Stimulated activated CD4-positive, alpha-beta T cell treated with anti-CD3 and anti-CD28 coated beads, Interleukin-1b, Interleukin-23, amount 100 ng/mL, for 24 hours (primary cell): ENCODE measurements around the gene L3MBTL1.

Source experiments
- DNase-seq, 4 experiments: peaks; one replicate each; pipeline ENCODE4 v3.0.0-alpha.2; 2020; ENCODE audit warnings: low read depth in 4 of 4, low spot score in 1 of 4

Gene L3MBTL1

DNA sequence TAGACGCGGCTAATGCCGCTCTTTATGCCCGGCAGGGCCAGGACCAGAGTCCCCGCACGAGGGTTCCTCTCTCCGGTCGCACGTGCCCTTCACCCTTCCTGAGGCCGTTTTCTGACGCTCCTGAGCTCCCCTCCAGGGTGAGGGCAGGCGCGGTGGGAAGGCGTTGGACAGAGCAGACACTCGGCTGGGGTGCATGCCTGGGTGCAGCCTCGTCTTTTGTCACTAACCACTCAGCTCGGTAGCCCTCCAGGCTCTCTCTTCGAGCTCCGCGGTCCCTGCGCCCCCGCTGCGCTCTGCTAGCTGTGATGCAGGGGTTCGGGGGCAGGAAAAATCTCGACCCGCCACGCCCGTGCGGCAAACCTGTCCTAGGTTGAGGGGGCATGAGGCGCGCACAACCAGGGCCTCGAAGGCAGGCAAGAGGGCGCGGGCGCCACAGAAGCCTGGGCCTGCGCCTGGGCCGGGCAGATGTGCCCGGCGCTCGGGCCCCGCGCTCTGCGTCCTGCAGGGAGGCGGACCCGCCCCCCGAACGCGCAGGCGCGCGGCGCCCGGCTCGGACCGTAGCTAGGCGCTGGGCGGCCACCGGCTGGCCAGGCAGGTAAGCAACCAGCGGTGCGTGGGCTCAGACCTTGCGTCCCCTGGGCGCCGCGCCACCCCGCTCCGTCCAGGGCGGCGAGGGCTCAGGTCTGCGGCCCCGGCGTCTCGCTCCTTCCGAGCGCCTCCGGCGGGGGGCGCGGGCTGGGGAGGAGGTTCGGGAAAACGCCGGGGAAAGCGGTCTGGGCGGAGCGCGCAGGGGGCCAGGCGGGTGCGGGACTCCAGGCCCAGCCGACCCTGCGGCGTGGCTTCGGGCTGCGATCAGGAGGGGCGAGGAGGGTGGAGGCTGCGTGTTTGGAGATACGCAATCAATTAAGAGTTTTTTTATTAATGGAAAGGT, at the start of gene L3MBTL1:
L3MBTL1 (plus strand) TSS at position 548 of the 931 bp plus-strand sequence. CDS start 5,807 bp downstream, outside the sequence.
- DNase-seq, result peak in 1 of 4 experiments; percentile 14

DNA sequence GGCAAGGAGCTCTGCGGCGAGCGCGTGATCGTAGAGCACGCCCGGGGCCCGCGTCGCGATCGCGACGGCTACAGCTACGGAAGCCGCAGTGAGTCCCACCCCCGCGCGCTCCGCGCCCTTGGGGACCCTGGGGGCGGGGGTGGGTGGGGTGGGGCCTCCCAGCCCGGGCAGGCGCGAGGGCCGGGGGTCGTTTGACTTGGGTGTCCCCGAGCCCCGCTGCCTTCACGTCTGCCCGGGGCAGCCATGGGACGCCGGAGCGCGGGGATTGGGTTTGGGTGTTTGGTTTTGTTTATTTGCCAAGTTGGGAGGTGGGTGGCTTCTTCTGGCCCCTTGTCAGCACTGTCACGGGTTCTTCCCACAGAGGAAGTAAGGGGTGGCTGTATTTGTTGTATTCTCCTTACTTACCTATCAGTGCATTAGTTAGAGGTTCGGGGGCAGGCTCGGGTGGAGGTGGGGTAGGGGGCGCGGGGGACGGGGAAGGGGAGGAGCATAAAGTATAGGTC, 49.0 kb upstream of the L3MBTL1 start:
- DNase-seq, result no peak

DNA sequence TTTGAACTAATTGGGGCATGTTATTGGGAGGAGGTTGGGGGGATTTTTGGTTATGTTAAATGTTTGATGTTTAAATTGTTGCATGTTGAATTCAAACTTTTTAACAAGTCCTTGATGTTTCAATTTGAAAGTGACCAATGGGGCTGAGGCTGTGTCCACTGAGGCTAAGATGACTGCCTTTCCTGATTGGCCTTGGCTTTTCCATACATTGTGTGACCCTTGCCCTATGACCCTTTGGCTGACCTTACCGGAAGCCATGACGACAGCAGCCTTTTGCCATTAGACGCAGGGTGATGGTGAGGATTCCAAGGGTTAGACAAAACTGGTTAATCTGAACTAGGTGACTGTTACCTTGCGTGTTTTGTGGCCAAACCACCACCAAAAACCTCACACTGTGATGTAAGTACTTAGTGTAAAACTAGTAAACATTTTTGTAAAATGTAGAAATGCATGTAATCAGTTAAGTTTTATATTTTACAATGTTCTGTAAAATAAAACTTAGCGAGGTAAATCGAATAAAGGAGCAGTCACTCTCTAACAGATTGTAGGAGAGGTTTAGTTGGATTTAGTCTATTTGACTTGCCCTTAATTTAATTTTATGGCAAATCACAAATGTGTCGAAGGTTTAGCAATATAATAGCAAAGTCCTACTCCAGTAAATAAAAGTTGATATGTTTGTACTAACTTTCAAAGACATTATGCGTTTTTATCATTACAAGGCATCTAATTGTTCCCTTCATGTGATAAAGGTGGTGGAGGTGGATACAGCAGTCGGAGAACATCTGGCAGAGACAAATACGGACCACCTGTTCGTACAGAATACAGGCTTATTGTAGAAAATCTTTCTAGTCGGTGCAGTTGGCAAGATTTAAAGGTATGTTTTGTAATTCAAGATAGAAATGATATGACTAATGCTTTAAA, 48.2 kb upstream of the L3MBTL1 start:
- DNase-seq, result no peak

DNA sequence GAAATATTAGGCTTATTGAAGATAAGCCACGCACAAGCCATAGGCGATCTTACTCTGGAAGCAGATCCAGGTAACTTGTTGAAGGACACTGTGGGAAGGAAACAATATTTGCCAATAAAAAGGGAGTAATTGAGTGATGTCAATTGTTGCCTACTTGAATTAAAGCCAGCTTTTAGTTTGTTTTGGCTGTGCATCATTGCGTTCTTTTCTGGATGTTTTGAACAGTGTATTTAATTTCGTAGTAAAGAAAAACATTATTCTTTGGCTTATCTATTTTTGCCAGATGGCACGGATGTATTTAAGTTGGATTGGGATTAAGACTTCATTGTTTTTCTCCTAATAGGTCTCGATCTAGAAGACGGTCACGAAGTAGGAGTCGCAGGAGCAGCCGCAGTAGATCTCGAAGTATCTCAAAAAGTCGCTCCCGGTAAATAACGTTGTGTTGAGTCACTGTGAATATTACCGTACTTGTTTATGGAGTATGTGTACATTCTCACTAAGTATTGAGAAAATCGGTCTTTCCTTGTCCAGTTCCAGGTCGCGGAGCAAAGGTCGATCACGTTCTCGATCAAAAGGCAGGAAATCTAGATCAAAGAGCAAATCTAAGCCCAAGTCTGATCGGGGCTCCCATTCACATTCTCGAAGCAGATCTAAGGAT, 47.2 kb upstream of the L3MBTL1 start:
- no peak for DNase-seq

DNA sequence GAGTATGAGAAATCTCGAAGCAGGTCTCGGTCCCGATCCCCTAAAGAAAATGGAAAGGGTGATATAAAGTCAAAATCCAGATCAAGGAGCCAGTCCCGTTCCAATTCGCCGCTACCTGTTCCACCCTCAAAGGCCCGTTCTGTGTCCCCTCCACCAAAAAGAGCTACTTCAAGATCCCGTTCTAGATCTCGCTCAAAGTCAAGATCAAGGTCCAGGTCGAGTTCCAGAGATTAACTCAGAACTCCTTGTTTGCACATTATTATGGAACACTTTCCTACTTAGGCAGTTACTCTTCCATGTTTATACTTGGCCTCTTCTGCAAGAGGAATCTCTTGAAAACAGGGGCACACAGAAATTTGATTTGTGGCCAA, 46.7 kb upstream of the L3MBTL1 start:
- no peak for DNase-seq

DNA sequence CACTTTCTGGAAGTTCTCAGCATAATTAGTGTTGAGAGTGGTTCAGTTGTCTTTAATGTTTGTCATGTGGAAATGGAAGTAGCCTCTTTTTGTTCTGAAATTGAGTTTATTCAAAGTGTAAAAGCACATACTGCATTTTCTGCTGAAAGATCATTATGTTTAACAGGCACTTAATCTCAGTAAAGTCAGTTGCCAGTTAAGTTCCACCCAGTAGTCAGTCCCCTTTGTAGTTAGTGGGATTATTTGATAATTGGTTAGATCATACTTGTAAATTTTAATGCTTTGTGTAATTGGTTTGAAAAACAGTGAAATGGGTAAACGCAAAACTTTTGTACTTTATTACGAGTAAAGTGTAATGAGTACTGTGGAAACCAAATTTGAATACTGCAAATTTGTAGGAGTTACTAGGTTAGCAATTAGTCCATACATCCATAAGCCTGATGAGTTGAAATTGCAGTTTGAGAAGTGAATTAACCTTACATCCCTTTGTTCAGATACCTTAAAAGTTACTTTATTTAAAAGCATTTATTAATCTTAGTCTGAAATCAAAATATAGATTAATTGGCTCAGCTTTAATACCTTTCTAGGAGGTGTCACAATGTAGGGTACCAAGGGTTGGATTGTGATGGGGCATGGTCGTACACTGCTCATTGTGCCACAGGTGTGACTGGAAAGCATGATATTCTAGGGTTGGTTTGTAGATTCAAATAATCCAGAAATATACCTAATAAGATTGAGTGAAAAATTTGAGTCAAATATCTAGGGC, 45.4 kb upstream of the L3MBTL1 start:
- DNase-seq, result no peak

DNA sequence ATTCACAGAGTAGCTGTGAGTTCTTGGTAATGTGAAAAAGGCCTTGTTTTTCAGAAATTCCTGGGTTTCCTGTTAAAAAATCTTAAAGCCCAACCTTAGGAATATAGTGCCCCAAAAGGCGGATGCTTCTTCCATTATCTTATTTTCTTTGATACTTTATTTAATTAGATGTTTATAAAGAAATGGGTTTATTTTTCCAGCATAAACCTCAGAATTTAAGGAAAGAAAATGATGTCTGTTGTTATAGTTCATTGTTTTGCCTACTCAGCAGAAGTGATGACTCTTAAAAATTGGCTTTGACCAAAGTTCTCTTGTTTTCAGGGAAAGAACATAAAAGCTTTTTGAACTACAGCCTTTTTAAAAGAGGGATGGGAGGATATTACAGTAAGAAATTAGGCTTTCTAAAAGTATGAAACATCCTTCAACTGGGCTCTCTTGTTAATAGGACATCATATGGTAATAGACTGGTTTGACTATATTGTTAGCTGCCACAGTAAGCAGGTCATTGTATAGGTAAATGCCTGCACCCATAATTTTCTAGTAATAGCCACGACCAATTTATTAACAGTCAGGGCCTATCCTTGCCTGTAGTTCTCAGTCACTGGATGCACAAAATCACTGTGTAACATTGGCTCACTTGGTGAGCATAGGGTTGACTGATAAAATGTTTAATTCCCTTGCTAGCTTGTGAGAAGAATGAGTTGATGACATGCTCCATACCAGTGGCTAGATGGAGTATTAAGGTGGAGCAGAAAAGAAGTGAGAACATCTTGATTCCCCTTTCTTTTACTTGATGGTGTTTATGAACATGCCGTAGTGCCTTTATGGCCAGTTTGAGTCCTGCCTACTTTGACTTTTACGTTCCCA, 44.6 kb upstream of the L3MBTL1 start:
- DNase-seq, result no peak

DNA sequence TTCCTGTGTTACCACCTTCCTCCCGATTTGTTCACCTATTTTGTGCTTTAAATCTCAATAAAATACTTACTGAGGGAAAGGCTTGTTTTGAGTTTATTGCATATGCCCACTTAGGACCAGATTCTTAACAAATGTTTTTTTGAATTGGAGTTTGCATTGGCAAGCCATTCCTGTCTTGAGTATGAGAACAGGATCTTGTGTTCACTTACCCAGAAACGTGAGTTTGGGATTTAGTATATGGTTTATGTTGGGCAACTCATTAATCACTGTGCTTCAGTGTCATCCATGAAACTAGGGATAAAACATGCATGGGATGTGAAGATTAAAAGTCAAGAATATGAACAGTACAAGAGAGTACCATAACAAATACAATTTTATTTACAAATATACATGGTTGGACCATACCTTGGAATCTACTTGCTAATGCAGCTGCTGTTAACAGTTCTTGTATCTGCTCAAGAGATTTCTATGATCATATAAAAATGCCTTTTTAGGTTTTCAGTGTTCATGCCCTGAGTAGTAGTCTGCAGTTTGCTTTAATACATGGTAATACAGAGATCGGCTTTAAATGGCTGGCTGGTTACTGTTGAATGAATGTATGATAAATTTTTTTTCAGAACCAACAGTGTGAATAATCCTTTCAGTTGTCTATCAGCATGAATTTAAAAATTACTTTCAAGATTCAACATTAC, 43.8 kb upstream of the L3MBTL1 start:
- DNase-seq, result no peak

DNA sequence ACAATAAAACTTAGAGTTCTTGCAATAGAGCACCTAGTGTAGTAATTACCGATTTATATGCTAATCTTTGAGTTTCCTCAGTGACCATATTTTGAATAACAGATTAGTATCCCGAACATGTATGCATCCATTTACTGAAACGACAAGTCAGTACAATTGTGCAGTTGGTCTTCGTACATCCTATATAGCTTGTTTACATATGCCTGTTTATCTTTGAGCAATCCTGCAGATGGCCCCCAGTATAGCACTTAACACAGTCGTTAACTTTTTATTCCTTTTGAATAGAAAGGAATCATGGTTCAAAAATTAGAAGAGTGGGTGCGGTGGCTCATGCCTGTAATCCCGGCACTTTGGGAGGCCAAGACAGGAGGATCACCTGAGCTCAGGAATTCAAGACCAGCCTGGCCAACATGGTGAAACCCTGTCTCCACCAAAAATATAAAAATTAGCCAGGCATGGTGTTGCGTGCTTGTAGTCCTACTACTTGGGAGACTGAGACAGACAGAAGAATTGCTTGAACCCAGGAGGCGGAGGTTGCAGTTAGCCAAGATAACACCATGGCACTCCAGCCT, 43.2 kb upstream of the L3MBTL1 start:
- no peak for DNase-seq

DNA sequence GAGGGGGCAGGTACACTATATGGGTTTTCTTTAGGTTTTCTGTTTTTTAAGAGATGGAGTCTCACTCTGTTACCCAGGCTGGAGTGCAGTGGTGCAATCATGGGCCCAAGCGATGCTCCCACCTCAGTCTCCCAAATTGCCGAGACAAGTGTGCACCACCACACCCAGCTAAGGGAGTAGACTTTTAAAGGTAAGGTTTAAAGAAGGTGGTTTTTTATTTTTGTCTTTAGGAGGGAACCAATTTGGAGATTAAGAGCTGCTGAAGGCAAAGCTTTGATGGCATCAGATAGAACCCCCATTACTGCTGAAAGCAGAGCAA, 41.9 kb upstream of the L3MBTL1 start:
- DNase-seq, result no peak

DNA sequence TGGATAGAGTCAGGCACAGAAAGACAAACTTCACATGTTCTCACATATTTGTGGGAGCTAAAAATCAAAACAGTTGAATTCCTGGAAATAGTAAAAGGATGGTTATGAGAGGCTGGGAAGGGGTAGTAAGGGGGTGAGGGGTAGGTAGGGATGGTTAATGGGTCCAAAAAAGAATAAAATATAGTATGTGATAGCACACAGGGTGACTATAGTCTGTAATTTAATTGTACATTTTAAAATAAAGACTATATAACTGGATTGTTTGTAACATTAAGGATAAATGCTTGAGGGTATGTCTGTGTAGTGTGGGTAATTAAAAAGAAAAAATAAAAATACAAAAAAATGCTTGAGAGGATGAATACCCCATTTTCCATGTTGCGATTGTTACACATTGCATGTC, 39.9 kb upstream of the L3MBTL1 start:
- no peak for DNase-seq

DNA sequence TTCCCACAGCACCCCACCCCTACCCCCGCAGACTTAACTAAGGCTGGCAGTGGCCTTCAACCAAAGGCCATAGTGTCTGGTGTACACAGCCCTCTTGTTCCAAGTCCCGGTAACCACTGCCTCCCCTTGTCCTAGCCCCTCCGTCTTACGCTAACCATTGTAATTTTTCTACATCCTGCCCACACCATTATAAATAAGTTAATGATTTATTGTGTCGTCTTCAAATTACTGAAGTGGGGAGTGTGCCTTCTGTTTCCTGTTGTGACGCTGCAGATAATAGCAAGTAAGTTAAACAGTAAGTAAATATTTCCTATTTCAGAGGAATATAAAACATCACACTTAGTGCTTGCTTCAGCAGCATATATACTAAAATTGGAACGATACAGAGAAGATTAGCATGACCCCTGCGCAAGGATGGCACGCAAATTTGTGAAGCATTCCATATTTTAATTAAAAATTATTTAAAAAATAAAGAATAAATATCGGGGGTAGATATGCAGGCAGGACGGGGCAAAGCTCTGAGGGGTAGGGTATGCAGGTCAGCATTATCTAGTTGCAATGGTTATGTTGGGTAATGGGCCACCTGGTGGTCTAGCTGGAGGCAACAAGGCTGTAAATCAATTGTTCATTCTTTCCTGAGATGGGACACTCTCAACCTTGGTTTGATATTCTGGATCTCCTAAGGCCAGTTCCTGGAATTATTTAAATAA, 34.7 kb upstream of the L3MBTL1 start:
- DNase-seq, result no peak

DNA sequence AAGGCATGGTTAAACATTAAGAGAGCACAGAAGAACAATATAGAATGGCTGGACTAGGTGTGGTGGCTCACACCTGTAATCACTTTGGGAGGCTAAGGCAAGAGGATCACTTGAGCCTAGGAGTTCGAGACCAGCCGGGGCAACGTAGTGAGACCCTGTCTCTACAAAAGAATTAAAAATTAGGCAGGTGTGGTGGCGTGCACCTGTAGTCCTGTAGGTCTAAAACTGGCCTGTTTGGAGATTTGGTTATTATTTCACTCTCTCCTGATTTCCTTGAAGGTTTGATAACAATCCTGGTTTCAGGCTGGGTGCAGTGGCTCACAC, 34.2 kb upstream of the L3MBTL1 start:
- DNase-seq, result no peak

DNA sequence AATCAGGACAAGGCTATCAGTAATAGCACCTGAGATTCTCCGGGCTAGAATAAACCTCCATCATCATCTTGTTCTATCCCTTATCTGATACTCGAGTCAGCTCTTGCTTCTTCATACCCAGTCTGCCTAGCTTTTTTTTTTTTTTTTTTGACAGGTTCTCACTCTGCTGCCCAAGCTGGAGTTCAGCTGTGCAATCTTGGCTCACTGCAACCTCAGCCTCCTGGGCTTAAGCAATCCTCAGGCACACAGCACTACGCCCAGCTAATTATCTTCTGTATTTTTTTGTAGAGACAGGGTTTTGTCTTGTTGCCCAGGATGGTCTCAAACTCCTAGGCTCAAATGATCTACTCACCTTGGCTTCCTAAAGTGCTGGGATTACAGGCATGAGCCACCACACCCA, 30.3 kb upstream of the L3MBTL1 start:
- no peak for DNase-seq

DNA sequence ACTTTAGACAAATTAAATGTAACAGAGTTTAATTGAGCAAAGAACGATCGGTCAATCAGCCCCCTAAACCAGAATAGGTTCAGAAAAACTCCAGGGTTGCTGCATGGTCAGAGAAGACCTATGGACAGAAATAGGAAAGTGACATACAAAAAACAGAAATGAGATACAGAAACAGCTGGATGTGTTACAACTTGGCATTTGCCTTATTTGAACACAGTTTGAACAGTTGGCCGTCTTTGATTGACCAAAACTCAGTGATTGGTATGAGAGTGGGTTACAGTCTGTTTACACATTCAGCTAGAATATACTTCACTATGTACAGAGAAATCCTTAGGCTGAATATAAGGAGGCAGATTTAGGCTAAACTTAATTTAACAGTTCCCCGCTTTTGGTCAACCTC, 29.9 kb upstream of the L3MBTL1 start:
- DNase-seq, result no peak

DNA sequence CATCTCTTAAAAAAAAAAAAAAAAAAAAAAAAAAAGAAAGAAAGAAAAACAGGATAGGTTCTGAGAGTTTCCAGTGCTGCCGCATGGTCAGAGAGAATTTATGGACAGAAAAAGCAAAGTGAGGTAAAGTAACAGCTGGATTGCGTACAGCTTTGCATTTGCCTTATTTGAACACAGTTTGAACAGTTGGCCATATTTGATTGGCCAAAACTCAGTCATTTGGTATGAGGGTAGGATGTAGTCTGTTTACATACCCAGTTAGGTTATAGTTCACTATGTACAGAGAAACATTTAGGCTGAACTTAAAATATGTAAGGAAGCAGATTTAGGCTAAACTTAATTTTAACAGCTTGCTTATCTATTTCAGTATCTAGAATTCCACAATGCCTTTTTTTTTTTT, 17.5 kb upstream of the L3MBTL1 start:
- DNase-seq, result no peak

DNA sequence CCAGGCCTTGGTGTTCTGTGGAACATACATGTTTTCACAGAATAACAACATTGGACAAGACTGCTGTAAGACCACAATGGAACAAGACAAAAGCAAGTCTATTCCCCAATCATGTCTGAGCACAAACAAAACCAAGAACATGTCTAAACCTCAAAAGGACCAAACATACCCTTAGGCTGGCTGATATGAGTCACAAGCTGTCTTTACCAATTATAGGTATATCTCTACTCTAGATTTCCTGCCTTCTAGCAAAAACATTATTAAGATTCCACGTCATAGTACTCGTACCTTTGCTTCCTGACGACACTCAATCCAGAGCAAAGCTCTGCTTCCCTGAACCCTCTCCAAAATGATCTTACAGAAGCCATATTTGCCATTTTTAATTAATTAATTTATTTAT, 15.4 kb upstream of the L3MBTL1 start:
- DNase-seq, result no peak

DNA sequence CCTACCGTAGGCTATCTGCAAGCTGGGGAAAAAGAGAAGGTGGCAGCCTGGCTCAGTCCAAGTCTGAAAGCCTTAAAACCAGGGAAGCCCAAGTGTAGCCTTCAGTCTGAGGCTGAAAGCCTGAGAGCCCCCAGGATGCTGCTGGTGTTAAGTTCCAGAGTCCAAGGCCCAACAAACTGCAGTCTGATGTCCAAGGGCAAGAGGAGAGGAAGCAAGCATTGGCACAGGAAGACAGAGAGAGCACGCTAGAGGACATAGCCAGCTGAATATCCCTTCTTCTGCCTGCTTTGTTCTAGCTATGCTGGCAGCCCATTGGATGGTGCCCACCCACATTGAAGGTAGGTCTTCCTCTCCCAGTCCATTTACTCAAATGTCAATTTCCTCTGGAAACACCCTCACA, 12.1 kb upstream of the L3MBTL1 start:
- DNase-seq, result no peak
